Hepatocyte (in vitro differentiated cells): ENCODE results near the gene ATG10.

Experiments used
- CTCF ChIP-seq: fragments of 200-600 bp; sonication (generic); IDR thresholded peaks from 2 replicates; pipeline ENCODE4 v1.5.1; 2016; ENCODE audit warnings: antibody characterized with exemption, mild to moderate bottlenecking; ENCODE audit not compliant: poor library complexity
- EZH2 ChIP-seq: fragments of 200-600 bp; sonication (generic); IDR thresholded peaks from 2 replicates; pipeline ENCODE4 v1.6.1; 2016; ENCODE audit warnings: antibody characterized with exemption, mild to moderate bottlenecking, borderline replicate concordance
- EZH2phosphoT487 ChIP-seq: fragments of 200-600 bp; sonication (generic); IDR thresholded peaks from one replicate; pipeline ENCODE4 v1.6.1; 2018; ENCODE audit warnings: antibody characterized with exemption, mild to moderate bottlenecking, low read depth, moderate library complexity; ENCODE audit not compliant: unreplicated experiment, severe bottlenecking

GRCh38 chr5:82142217-82142841, 170.5 kb downstream of the ATG10 start:
- no peak for TF ChIP-seq CTCF
- TF ChIP-seq EZH2, result no peak
- TF ChIP-seq EZH2phosphoT487, result no peak
